H9 (cell line): ENCODE results near the gene RSPH10B. TPM values are rescaled to one million over a fixed set of nuclear protein-coding genes. Genes with fewer than 3 reads are reported as not detected.
"Not testable (repeated sequence)": the region's sequence is repeated elsewhere in the genome, so short reads cannot be mapped to it uniquely, and the experiment has no call there.

Experiments used
- DNase-seq: peaks from one replicate; pipeline ENCODE4 v3.0.0-alpha.2; 2017
- H2AFZ ChIP-seq: one replicate; pipeline ENCODE4 v1.6.1; 2013; ENCODE audit warnings: mild to moderate bottlenecking, low read length, control low read depth, moderate library complexity
- H2AK5ac ChIP-seq: 2 replicates; pipeline ENCODE4 v1.6.1; 2013; ENCODE audit warnings: low read length, control low read depth, mixed read lengths; ENCODE audit not compliant: insufficient read length
- H2BK120ac ChIP-seq: one replicate; pipeline ENCODE4 v1.6.1; 2013; ENCODE audit warnings: low read depth, mild to moderate bottlenecking, low read length, control low read depth, inconsistent platforms; ENCODE audit not compliant: poor library complexity, severe bottlenecking
- H2BK12ac ChIP-seq: 2 replicates; pipeline ENCODE4 v1.6.1; 2013; ENCODE audit warnings: low read length, control low read depth, mixed read lengths, low read depth; ENCODE audit not compliant: insufficient read length
- H2BK15ac ChIP-seq: 2 replicates; pipeline ENCODE4 v1.6.1; 2013; ENCODE audit warnings: low read depth, low read length, control low read depth
- H2BK20ac ChIP-seq: one replicate; pipeline ENCODE4 v1.6.1; 2013; ENCODE audit warnings: low read depth, mild to moderate bottlenecking, low read length, control low read depth, inconsistent platforms; ENCODE audit not compliant: poor library complexity, severe bottlenecking
- H2BK5ac ChIP-seq: 2 replicates; pipeline ENCODE4 v1.6.1; 2013; ENCODE audit warnings: low read length, control low read depth, mixed read lengths; ENCODE audit not compliant: insufficient read length
- H3K14ac ChIP-seq: 2 replicates; pipeline ENCODE4 v1.6.1; 2013; ENCODE audit warnings: low read length, control low read depth; ENCODE audit not compliant: insufficient read depth
- H3K18ac ChIP-seq: 2 replicates; pipeline ENCODE4 v1.6.1; 2013; ENCODE audit warnings: low read depth, mild to moderate bottlenecking, mixed read lengths, low read length, control low read depth; ENCODE audit not compliant: insufficient read length
- H3K23ac ChIP-seq: 2 replicates; pipeline ENCODE4 v1.6.1; 2013; ENCODE audit warnings: low read length, control low read depth, mixed read lengths, low read depth; ENCODE audit not compliant: insufficient read length
- H3K23me2 ChIP-seq: 2 replicates; pipeline ENCODE4 v1.6.1; 2013; ENCODE audit warnings: low read depth, mild to moderate bottlenecking, mixed read lengths, low read length, control low read depth; ENCODE audit not compliant: insufficient read length, poor library complexity, severe bottlenecking
- H3K27ac ChIP-seq: 2 replicates; pipeline ENCODE4 v1.5.1; 2013; ENCODE audit warnings: low read length, control low read depth, mixed read lengths, low read depth; ENCODE audit not compliant: insufficient read length
- H3K27me3 ChIP-seq: 2 replicates; pipeline ENCODE4 v1.6.1; 2013; ENCODE audit warnings: low read length, control low read depth, inconsistent platforms; ENCODE audit not compliant: insufficient read depth
- H3K4ac ChIP-seq: 2 replicates; pipeline ENCODE4 v1.6.1; 2013; ENCODE audit warnings: low read depth, mild to moderate bottlenecking, control low read depth, inconsistent platforms, low read length, moderate library complexity
- H3K4me1 ChIP-seq: 2 replicates; pipeline ENCODE4 v1.6.1; 2013; ENCODE audit warnings: low read length, control low read depth, inconsistent platforms; ENCODE audit not compliant: insufficient read depth
- H3K4me2 ChIP-seq: 2 replicates; pipeline ENCODE4 v1.6.1; 2013; ENCODE audit warnings: low read length, control low read depth, mixed read lengths; ENCODE audit not compliant: insufficient read length, insufficient read depth
- H3K56ac ChIP-seq: 2 replicates; pipeline ENCODE4 v1.6.1; 2013; ENCODE audit warnings: low read depth, mild to moderate bottlenecking, mixed read lengths, low read length, control low read depth; ENCODE audit not compliant: insufficient read length
- H3K79me1 ChIP-seq: 2 replicates; pipeline ENCODE4 v1.6.1; 2013; ENCODE audit warnings: low read depth, mild to moderate bottlenecking, moderate library complexity, low read length, control low read depth, inconsistent platforms; ENCODE audit not compliant: insufficient read depth, poor library complexity, severe bottlenecking
- H3K79me2 ChIP-seq: 2 replicates; pipeline ENCODE4 v1.6.1; 2013; ENCODE audit warnings: low read length, control low read depth, inconsistent platforms; ENCODE audit not compliant: insufficient read depth
- H3K9ac ChIP-seq: 2 replicates; pipeline ENCODE4 v1.6.1; 2013; ENCODE audit warnings: low read length, control low read depth, mixed read lengths; ENCODE audit not compliant: insufficient read length; ENCODE audit errors: extremely low read depth
- H3K9me3 ChIP-seq: one replicate; pipeline ENCODE4 v1.6.1; 2013; ENCODE audit warnings: low read depth, low read length, inconsistent platforms; ENCODE audit not compliant: control insufficient read depth
- H3T11ph ChIP-seq: one replicate; pipeline ENCODE4 v1.6.1; 2013; ENCODE audit warnings: mild to moderate bottlenecking, low read length, control low read depth, inconsistent platforms
- H4K20me1 ChIP-seq: one replicate; pipeline ENCODE4 v1.6.1; 2013; ENCODE audit not compliant: control insufficient read depth, insufficient read length, insufficient read depth
- H4K5ac ChIP-seq: 2 replicates; pipeline ENCODE4 v1.6.1; 2013; ENCODE audit warnings: low read depth, mild to moderate bottlenecking, mixed read lengths, low read length, control low read depth; ENCODE audit not compliant: insufficient read length
- H4K8ac ChIP-seq: replicated peaks from 2 replicates; pipeline ENCODE4 v1.6.1; 2013; ENCODE audit warnings: low read length, control low read depth, mixed read lengths, low read depth; ENCODE audit not compliant: insufficient read length
- H4K91ac ChIP-seq: 2 replicates; pipeline ENCODE4 v1.6.1; 2013; ENCODE audit warnings: low read depth, mild to moderate bottlenecking, moderate library complexity, mixed read lengths, low read length, control low read depth; ENCODE audit not compliant: insufficient read length
- H3K27ac Mint-ChIP-seq, 3 experiments: 2 replicates in 2 of 3; 3 replicates in 1 of 3; pipeline ENCODE4 v1.8.0; 2020 to 2021; ENCODE audit warnings: mixed read lengths in 3 of 3, mild to moderate bottlenecking in 1 of 3, moderate library complexity in 1 of 3
- H3K27me3 Mint-ChIP-seq: 2 replicates; pipeline ENCODE4 v1.8.0; 2021; ENCODE audit warnings: low read depth, mild to moderate bottlenecking, moderate library complexity, mixed read lengths
- H3K36me3 Mint-ChIP-seq, 3 experiments: 2 replicates in 2 of 3; 3 replicates in 1 of 3; pipeline ENCODE4 v1.8.0; 2020 to 2021; ENCODE audit warnings: low read depth in 3 of 3, mixed read lengths in 3 of 3; ENCODE audit not compliant: insufficient read depth in 1 of 3
- H3K4me1 Mint-ChIP-seq, 2 experiments: 2 replicates each; pipeline ENCODE4 v1.8.0; 2020; ENCODE audit warnings: mixed read lengths in 2 of 2
- H3K4me3 Mint-ChIP-seq, 2 experiments: 2 replicates in 1 of 2; 3 replicates in 1 of 2; pipeline ENCODE4 v1.8.0; 2020 to 2021; ENCODE audit warnings: mild to moderate bottlenecking in 2 of 2, mixed read lengths in 2 of 2, moderate library complexity in 1 of 2
- H3K9me3 Mint-ChIP-seq, 2 experiments: 2 replicates in 1 of 2; 3 replicates in 1 of 2; pipeline ENCODE4 v1.8.0; 2020; ENCODE audit warnings: mild to moderate bottlenecking in 2 of 2, mixed read lengths in 2 of 2, moderate library complexity in 1 of 2
- WGBS: extraction: QIAGEN DNeasy Blood & Tissue Kit; methylation state at CpG from one replicate; pipeline ENCODE4 v1.1.7; 2013; ENCODE audit warnings: missing lambda C conversion rate, low lambda C conversion rate, mixed read lengths; ENCODE audit not compliant: insufficient read length; ENCODE audit errors: extremely low coverage; 5-methylcytosine and 5-hydroxymethylcytosine counted together
- total RNA-seq: library from RNA; stranded (reverse); gene quantifications from 2 replicates; pipeline ENCODE4 v1.2.1, GENCODE V29; 2021

The RSPH10B gene
- total RNA-seq, 1 experiment from 2014 or later = 0.63 TPM

GRCh38 chr7:5931250-5931649, 39.2 kb downstream of the RSPH10B start:
- H2BK12ac ChIP-seq, H3K23me2 ChIP-seq, H3K4me1 Mint-ChIP-seq, H3K18ac ChIP-seq, H3K27me3 Mint-ChIP-seq, H4K8ac ChIP-seq, H3T11ph ChIP-seq, H4K91ac ChIP-seq, H3K14ac ChIP-seq, H4K20me1 ChIP-seq, H3K9me3 ChIP-seq, H3K23ac ChIP-seq, H3K4me1 ChIP-seq, H3K27ac ChIP-seq, H3K36me3 Mint-ChIP-seq, H3K27me3 ChIP-seq, H3K79me1 ChIP-seq, H3K79me2 ChIP-seq, H2AFZ ChIP-seq, H3K9ac ChIP-seq, H2BK5ac ChIP-seq, H3K9me3 Mint-ChIP-seq, H3K4me3 Mint-ChIP-seq, DNase-seq, H4K5ac ChIP-seq, H3K4ac ChIP-seq, H2AK5ac ChIP-seq, H2BK20ac ChIP-seq, H3K4me2 ChIP-seq, H3K56ac ChIP-seq, H2BK120ac ChIP-seq, H2BK15ac ChIP-seq: not testable (repeated sequence)
- H3K27ac Mint-ChIP-seq = peak overlapping the region in 2 of 3 experiments; percentile 34 to 59; a peak in 2 of 7 replicates
- no CpG with 5 or more reads among the region's 14 CpGs for WGBS

- not testable (repeated sequence) for H3K4me1 Mint-ChIP-seq, H2BK5ac ChIP-seq, H3K4me3 Mint-ChIP-seq, H3K4me1 ChIP-seq, H4K8ac ChIP-seq, H3K36me3 Mint-ChIP-seq, H3K23ac ChIP-seq, H2AK5ac ChIP-seq, H3K27ac Mint-ChIP-seq, H2BK15ac ChIP-seq, H3T11ph ChIP-seq, H3K56ac ChIP-seq, H3K27me3 ChIP-seq, H3K18ac ChIP-seq, H3K27ac ChIP-seq, H3K4me2 ChIP-seq, H3K14ac ChIP-seq, H3K9me3 ChIP-seq, H4K91ac ChIP-seq, H4K20me1 ChIP-seq, H3K27me3 Mint-ChIP-seq, H3K79me2 ChIP-seq, H2AFZ ChIP-seq, H2BK120ac ChIP-seq, H3K9ac ChIP-seq, H2BK20ac ChIP-seq, H3K4ac ChIP-seq, H4K5ac ChIP-seq, H2BK12ac ChIP-seq, H3K79me1 ChIP-seq, H3K9me3 Mint-ChIP-seq, H3K23me2 ChIP-seq, DNase-seq
- no CpG with 5 or more reads among the region's 10 CpGs for WGBS
These were observed 40.2 kb downstream of the RSPH10B start for GRCh38 chr7:5930290-5930689.
